Immature natural killer cell (primary cell): Measurements from ENCODE around the gene GLIS2. TPM values are rescaled to one million over a fixed set of nuclear protein-coding genes. Genes with fewer than 3 reads are reported as not detected.

Source experiments
- DNase-seq, 3 donors: peaks; one replicate each; pipeline ENCODE4 v3.0.0; 2022; ENCODE audit warnings: mixed read lengths in 1 of 3
- H3K27ac Mint-ChIP-seq, 6 donors: one replicate each; pipeline ENCODE4 v1.8.0; 2020; ENCODE audit warnings: mixed read lengths in 6 of 6, mild to moderate bottlenecking in 5 of 6, inconsistent platforms in 4 of 6, moderate library complexity in 3 of 6
- H3K27me3 Mint-ChIP-seq, 3 donors: one replicate each; pipeline ENCODE4 v1.8.0; 2020 to 2021; ENCODE audit warnings: low read depth in 3 of 3, mild to moderate bottlenecking in 3 of 3, mixed read lengths in 3 of 3, moderate library complexity in 3 of 3, inconsistent platforms in 1 of 3
- H3K36me3 Mint-ChIP-seq, 3 donors: one replicate each; pipeline ENCODE4 v1.8.0; 2020; ENCODE audit warnings: mixed read lengths in 3 of 3, inconsistent platforms in 2 of 3, mild to moderate bottlenecking in 2 of 3
- H3K4me1 Mint-ChIP-seq, 2 donors: one replicate each; pipeline ENCODE4 v1.8.0; 2020; ENCODE audit warnings: inconsistent platforms in 2 of 2, mild to moderate bottlenecking in 2 of 2, mixed read lengths in 2 of 2, moderate library complexity in 1 of 2
- H3K4me3 Mint-ChIP-seq, 5 donors: one replicate each; pipeline ENCODE4 v1.8.0; 2020; ENCODE audit warnings: mild to moderate bottlenecking in 5 of 5, mixed read lengths in 5 of 5, inconsistent platforms in 3 of 5, moderate library complexity in 3 of 5
- H3K9me3 Mint-ChIP-seq, 6 donors: one replicate each; pipeline ENCODE4 v1.8.0; 2020; ENCODE audit warnings: mild to moderate bottlenecking in 6 of 6, mixed read lengths in 6 of 6, inconsistent platforms in 4 of 6, moderate library complexity in 3 of 6
- polyA plus RNA-seq, 3 donors: library from polyadenylated mRNA; unstranded; fragments of 300-500 nt; fragmentation: Illumina TruSeq; gene quantifications; one replicate each; pipeline ENCODE4 v1.2.3, GENCODE V29; 2021

The GLIS2 gene
- polyA plus RNA-seq, 3 donors from 2014 or later: not detected

- no peak for DNase-seq
- Mint-ChIP-seq H3K27ac (no peak overlapping the region), H3K4me1 (peaks cover 16 to 17% of the 10 kb centered on the region in 2 donors), H3K36me3 (no peaks in the 10 kb centered on the region), H3K4me3 (peak overlapping the region in 1 of 5 donors; percentile 66), H3K9me3 (peaks cover 0 to 2% (median 0%) of the 10 kb centered on the region in 6 donors), H3K27me3 (peaks cover 6 to 10% (median 9%) of the 10 kb centered on the region in 3 donors)
These were observed 3.1 kb downstream of the GLIS2 start for GRCh38 chr16:4318967-4319366.

GRCh38 chr16:4319454-4320421 lies 3.9 kb downstream of the GLIS2 start:
- Mint-ChIP-seq H3K27me3 (peaks cover under 1 to 4% (median 3%) of the 10 kb centered on the region in 3 donors), H3K4me1 (peaks cover 8 to 10% of the 10 kb centered on the region in 2 donors), H3K36me3 (no peaks in the 10 kb centered on the region), H3K27ac (no peak overlapping the region), H3K4me3 (peak overlapping the region in 2 of 5 donors; percentile 7 to 66), H3K9me3 (no peaks in the 10 kb centered on the region)
- peak in 2 of 3 donors; percentile 46 to 50 for DNase-seq

- DNase-seq: no peak
- no peak overlapping the region for H3K27ac Mint-ChIP-seq
- no peak overlapping the region for H3K4me3 Mint-ChIP-seq
- H3K36me3 Mint-ChIP-seq: no peaks in the 10 kb centered on the region
- H3K4me1 Mint-ChIP-seq: peaks cover 6% of the 10 kb centered on the region in 2 donors
- no peaks in the 10 kb centered on the region for H3K9me3 Mint-ChIP-seq
- H3K27me3 Mint-ChIP-seq: peaks cover 0 to 2% (median 2%) of the 10 kb centered on the region in 3 donors
These were observed 4.8 kb downstream of the GLIS2 start for GRCh38 chr16:4320571-4321137.

GRCh38 chr16:4321286-4322120 lies 5.6 kb downstream of the GLIS2 start:
- Mint-ChIP-seq H3K4me3 (no peak overlapping the region), H3K27me3 (peaks cover 0 to 3% (median 2%) of the 10 kb centered on the region in 3 donors), H3K4me1 (peaks cover 6% of the 10 kb centered on the region in 2 donors), H3K9me3 (no peaks in the 10 kb centered on the region), H3K27ac (no peak overlapping the region), H3K36me3 (no peaks in the 10 kb centered on the region)
- no peak for DNase-seq

GRCh38 chr16:4322121-4323052 lies 6.5 kb downstream of the GLIS2 start:
- Mint-ChIP-seq H3K4me3 (no peak overlapping the region), H3K9me3 (no peaks in the 10 kb centered on the region), H3K27me3 (peaks cover 0 to 3% (median 2%) of the 10 kb centered on the region in 3 donors), H3K36me3 (no peaks in the 10 kb centered on the region), H3K27ac (no peak overlapping the region), H3K4me1 (peaks cover 6% of the 10 kb centered on the region in 2 donors)
- no peak for DNase-seq

- Mint-ChIP-seq H3K27me3 (peaks cover 0 to 3% (median 2%) of the 10 kb centered on the region in 3 donors), H3K4me1 (peaks cover 6% of the 10 kb centered on the region in 2 donors), H3K27ac (no peak overlapping the region), H3K36me3 (no peaks in the 10 kb centered on the region), H3K9me3 (no peaks in the 10 kb centered on the region), H3K4me3 (no peak overlapping the region)
- no peak for DNase-seq
These were observed 7.4 kb downstream of the GLIS2 start for GRCh38 chr16:4323071-4323844.

GRCh38 chr16:4323845-4324488 lies 8.1 kb downstream of the GLIS2 start:
- peaks cover 0 to 3% (median 2%) of the 10 kb centered on the region in 3 donors for H3K27me3 Mint-ChIP-seq
- DNase-seq: no peak
- no peak overlapping the region for H3K27ac Mint-ChIP-seq
- no peaks in the 10 kb centered on the region for H3K36me3 Mint-ChIP-seq
- H3K9me3 Mint-ChIP-seq: no peaks in the 10 kb centered on the region
- H3K4me1 Mint-ChIP-seq: peaks cover 6 to 8% of the 10 kb centered on the region in 2 donors
- no peak overlapping the region for H3K4me3 Mint-ChIP-seq

- Mint-ChIP-seq H3K9me3 (no peaks in the 10 kb centered on the region), H3K4me1 (peaks cover 0 to 3% of the 10 kb centered on the region in 2 donors), H3K36me3 (no peaks in the 10 kb centered on the region), H3K27ac (no peak overlapping the region), H3K27me3 (peaks cover 0 to 2% (median 1%) of the 10 kb centered on the region in 3 donors), H3K4me3 (no peak overlapping the region)
- DNase-seq: no peak
These were observed 8.8 kb downstream of the GLIS2 start for GRCh38 chr16:4324492-4325252.

GRCh38 chr16:4325253-4325758 lies 9.4 kb downstream of the GLIS2 start:
- Mint-ChIP-seq H3K27me3 (peaks cover 0 to 2% (median 1%) of the 10 kb centered on the region in 3 donors), H3K27ac (no peak overlapping the region), H3K4me3 (peak overlapping the region in 1 of 5 donors; percentile 25), H3K36me3 (no peaks in the 10 kb centered on the region), H3K4me1 (peaks cover 0 to 4% of the 10 kb centered on the region in 2 donors), H3K9me3 (no peaks in the 10 kb centered on the region)
- no peak for DNase-seq

GRCh38 chr16:4327386-4328045 lies 11.6 kb downstream of the GLIS2 start:
- H3K27me3 Mint-ChIP-seq: peaks cover 0 to 2% (median 1%) of the 10 kb centered on the region in 3 donors
- peak overlapping the region in 2 of 5 donors; percentile 35 to 44 for H3K4me3 Mint-ChIP-seq
- H3K36me3 Mint-ChIP-seq: no peaks in the 10 kb centered on the region
- no peak overlapping the region for H3K27ac Mint-ChIP-seq
- no peaks in the 10 kb centered on the region for H3K9me3 Mint-ChIP-seq
- H3K4me1 Mint-ChIP-seq: peaks cover 0 to 4% of the 10 kb centered on the region in 2 donors
- no peak for DNase-seq
